GM19240 (cell line): ENCODE results near the gene AGER.
A peak's percentile ranks its signal among the peaks of the same experiment; 100 is the strongest.
"Not testable (repeated sequence)": the region's sequence is repeated elsewhere in the genome, so short reads cannot be mapped to it uniquely, and the experiment has no call there.

Source experiments
- DNase-seq: peaks from one replicate; pipeline ENCODE4 v3.0.0; 2011; ENCODE audit warnings: low spot score; ENCODE audit not compliant: insufficient read length

The AGER gene

GRCh38 chr6:32187009-32187709 lies 3.1 kb upstream of the AGER start:
- DNase-seq: no peak

GRCh38 chr6:32186151-32186840 lies 2.2 kb upstream of the AGER start:
- DNase-seq: not testable (repeated sequence)

- not testable (repeated sequence) for DNase-seq
These were observed 1.7 kb upstream of the AGER start for GRCh38 chr6:32185681-32186131.

- DNase-seq: no peak
These were observed 470 bp downstream of the AGER start for GRCh38 chr6:32183483-32184083.

DNA sequence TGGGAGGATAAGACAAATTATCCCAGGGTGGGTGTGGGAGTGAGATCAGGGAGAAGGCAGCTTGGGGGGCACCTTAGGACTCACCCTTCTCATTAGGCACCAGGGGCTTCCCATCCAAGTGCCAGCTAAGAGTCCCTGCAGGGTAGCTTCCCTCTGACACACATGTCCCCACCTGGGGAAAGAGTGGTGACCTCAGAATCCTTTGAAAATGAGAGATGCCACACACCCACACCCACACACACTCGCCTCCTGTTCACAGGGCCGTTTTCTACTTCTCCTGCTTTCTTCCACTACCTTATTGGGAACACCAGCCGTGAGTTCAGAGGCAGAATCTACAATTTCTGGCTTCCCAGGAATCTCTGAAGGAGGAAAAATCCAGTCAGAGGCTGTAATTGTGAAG lies 1.0 kb downstream of the AGER start:
- DNase-seq: no peak

GRCh38 chr6:32182555-32182981 lies 1.5 kb downstream of the AGER start:
- no peak for DNase-seq

GRCh38 chr6:32181915-32182529 lies 2.0 kb downstream of the AGER start:
- no peak for DNase-seq

- DNase-seq: no peak
These were observed 2.8 kb downstream of the AGER start for GRCh38 chr6:32181148-32181702.

- DNase-seq: no peak
These were observed 4.2 kb downstream of the AGER start for GRCh38 chr6:32179766-32180405.

DNA sequence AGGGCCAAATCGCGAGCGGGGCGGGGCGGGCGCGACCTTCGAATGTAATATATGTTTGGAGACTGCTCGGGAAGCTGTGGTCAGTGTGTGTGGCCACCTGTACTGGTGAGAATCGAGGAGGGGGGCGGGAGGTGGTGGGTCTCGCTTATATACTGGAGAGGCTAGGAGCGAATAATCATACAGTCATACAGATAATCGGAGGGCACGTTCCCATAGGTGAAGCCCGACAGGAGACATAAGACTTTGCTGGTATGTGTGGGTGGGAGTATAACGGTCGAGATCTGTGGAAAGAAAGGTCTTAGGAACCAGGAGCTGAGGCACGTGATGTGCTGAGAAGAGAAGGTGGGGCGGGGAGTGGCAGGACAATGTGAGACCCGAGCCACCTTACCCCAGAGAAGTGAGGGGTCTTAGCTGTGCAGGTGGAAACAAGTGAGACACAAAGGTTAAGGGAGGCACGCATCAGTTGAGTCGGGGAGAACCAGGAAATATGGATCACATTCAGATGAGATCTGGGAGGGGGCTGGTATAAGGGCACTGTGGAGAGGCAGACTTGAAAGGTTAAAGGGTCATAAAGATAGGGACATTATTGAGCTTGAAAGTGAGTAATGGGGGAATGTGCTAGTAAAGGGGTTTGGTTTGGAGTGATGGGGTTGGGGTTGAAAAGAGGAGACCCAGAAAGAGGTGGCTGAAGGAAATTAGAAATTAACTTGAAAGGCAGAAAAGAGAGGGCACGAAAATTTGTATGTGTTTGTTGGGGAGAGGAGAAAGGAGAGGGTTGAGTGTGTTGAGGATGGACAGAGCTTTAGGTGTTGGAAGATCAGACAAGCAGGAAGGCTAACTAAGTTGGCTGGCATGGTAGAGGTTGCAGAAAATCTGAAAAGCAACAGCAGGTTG lies 5.3 kb downstream of the AGER start:
- DNase-seq: no peak

- peak; percentile 90 for DNase-seq
These were observed 6.1 kb downstream of the AGER start, which contains the start of gene RNF5 for GRCh38 chr6:32177788-32178546. Gene RNF5 (plus strand): TSS chr6:32178405. CDS start chr6:32178512, 107 bp downstream.

- no peak for DNase-seq
These were observed 6.8 kb downstream of the AGER start for GRCh38 chr6:32177183-32177787.

DNA sequence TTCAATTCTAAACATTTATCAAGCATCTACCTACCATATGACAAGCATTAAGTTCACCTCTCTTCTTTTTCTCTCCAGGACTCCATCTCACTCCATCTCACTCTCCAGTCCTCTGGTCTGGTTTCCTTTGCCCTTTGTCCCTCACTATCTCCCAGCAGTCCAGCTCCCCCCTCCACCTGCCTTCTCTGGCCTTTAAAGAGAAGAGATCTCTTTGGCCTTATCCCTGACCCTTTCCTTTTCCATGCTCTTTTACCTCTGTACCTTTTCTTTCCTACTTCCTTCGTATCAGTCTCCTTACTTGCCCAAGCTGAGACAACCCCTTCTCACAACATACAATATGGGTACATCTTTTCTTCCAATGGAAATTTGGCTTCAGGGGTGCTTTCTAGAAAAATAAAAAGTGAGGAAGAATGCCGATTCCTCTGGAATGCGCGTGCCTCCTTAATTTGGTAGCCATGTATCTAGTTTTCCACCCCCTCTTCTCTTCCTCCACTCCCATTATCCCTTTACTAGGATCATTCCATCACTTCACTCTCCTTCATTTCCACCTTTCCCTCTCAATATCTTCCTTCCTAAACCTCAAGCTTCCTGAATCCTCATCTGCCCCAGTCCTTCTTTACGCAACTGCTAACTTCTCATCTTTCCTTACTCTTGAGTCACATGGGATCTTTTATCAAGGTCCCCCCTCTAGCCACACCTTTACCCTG lies 7.4 kb downstream of the AGER start:
- no peak for DNase-seq

DNA sequence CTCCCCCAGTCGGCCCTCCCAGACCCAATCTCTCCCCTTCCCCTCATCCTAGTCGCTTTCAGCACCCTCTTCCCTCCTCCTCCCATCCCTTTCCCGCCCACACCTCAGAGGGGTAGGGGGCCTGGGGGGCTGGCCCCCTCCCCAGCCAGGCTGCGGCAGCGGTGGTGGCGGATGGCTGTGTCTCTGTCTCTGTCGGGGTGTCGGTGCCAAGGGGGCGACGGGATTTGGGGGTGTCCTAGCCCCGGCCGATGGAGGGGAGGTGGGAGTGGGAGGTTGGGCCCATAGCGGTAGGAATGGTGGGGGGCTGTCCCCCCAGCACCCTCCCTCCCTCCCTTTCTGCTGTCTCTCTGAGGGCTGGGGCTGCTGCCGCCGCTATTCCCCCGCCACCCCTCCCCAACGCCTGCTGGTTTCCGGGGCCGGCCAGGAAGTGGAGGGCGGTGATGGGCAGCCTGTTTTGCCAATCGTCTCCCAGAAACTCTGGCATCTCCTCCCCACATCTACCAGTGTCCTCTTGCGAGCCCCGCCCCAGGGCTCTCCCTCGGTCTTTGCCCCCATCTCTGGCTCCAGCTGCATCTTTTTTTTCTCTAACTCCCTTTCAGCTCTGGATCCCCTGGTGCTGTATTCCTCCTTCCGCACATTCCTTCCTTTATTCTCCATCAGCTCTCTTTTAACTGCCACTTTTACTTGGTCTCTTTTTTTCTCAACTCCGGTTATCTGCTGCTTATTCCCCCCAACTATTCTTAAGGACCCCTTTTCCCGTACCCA lies 8.2 kb downstream of the AGER start, which contains the start of gene AGPAT1:
Gene AGPAT1, minus strand, starts transcription at position 374 of the 765 bp plus-strand sequence. CDS start 4,588 bp downstream, outside the sequence.
- DNase-seq: peak; percentile 98

DNA sequence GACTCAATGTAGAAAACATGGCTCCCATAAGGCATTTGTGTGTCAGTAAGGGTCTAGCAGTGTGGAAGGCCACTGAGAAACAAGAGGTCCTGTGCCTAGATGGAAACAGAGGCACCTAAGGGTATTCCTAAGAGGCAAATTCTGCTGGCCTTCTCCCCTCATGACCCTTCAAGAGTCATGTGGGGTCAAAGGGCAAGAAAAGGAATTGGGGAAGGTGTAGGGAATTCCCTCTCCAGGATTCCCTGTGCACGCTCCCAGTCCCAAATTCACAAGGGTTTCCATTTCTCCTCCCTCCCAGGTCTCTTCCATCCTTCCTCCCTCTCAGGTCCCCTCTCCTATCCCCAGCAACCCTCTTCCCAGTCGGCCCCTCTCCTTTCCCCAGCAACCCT lies 8.7 kb downstream of the AGER start:
- DNase-seq: no peak

DNA sequence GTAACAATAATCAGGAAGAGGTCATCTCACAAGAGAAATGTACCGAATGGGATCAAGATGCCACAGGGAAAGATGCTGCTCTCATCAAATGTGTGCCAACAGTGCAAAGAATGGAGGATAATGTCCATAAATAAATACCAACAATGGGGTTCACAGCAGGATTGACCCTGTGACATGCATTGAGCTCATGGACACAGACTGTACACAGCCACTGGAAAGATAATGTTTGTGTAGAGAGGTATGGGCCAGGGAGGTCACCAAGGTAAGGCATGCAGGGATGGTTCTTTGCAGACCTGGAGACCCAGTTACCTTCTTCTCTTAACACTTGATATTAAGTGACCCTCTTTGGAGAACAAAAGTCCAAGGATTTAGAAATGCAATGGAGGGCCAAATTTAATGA lies 9.6 kb downstream of the AGER start:
- DNase-seq: no peak

- DNase-seq: no peak
These were observed 10.9 kb downstream of the AGER start for GRCh38 chr6:32173051-32173727.
